GM19328 (cell line): ENCODE measurements around the gene CAMKK1.

ENCODE experiments used
- ATAC-seq: cut with Tn5 transposase; IDR thresholded peaks from one replicate; pipeline ENCODE4 v1.9.1; 2021; ENCODE audit warnings: mild to moderate bottlenecking, moderate library complexity; ENCODE audit not compliant: unreplicated experiment

The CAMKK1 gene

GRCh38 chr17:3815122-3815521 lies 77.7 kb downstream of the CAMKK1 start:
- ATAC-seq = no peak

- no peak for ATAC-seq
Measured at GRCh38 chr17:3814361-3814760, 78.5 kb downstream of the CAMKK1 start.

- ATAC-seq = no peak
Measured at GRCh38 chr17:3813171-3813570, 79.7 kb downstream of the CAMKK1 start.

- ATAC-seq = no peak
Measured at GRCh38 chr17:3812771-3813170, 80.1 kb downstream of the CAMKK1 start.

- no peak for ATAC-seq
Measured at GRCh38 chr17:3812284-3812683, 80.6 kb downstream of the CAMKK1 start.
